Transverse colon (tissue), 4 donors: Measurements from ENCODE around the gene CDK4. TPM values are rescaled to one million over a fixed set of nuclear protein-coding genes. Genes with fewer than 3 reads are reported as not detected.
A peak's percentile ranks its signal among the peaks of the same experiment; 100 is the strongest.

ENCODE experiments used
- DNase-seq: peaks from one replicate; pipeline ENCODE4 v3.0.0-alpha.2; 2019
- H3K27ac ChIP-seq, 4 donors: fragments of 200-600 bp; sonication (generic); 2 replicates each; pipeline ENCODE4 v1.5.1; 2016 to 2018; ENCODE audit warnings: inconsistent platforms in 4 of 4
- H3K27me3 ChIP-seq: fragments of 200-600 bp; sonication (generic); 2 replicates; pipeline ENCODE4 v1.5.1; 2017; ENCODE audit warnings: inconsistent platforms
- H3K36me3 ChIP-seq, 4 donors: fragments of 200-600 bp; sonication (generic); 2 replicates each; pipeline ENCODE4 v1.5.1; 2017 to 2019; ENCODE audit warnings: inconsistent platforms in 4 of 4
- H3K4me1 ChIP-seq, 4 donors: fragments of 200-600 bp; sonication (generic); 2 replicates each; pipeline ENCODE4 v1.5.1; 2017 to 2020; ENCODE audit warnings: inconsistent platforms in 4 of 4
- H3K4me3 ChIP-seq, 4 donors: fragments of 200-600 bp; sonication (generic); 1 replicate in 1 of 4; 2 replicates in 3 of 4; pipeline versions ENCODE4 v1.5.1 to v1.6.1; 2017 to 2019; ENCODE audit warnings: inconsistent platforms in 4 of 4
- H3K9me3 ChIP-seq, 2 donors: fragments of 200-600 bp; sonication (generic); 2 replicates each; pipeline ENCODE4 v1.5.1; 2017 to 2019; ENCODE audit warnings: inconsistent platforms in 2 of 2
- EP300 ChIP-seq: sonication (generic); formaldehyde crosslinking; IDR thresholded peaks from one replicate; pipeline ENCODE4 v1.6.1; 2017; ENCODE audit warnings: antibody characterized with exemption, low read depth
- POLR2A ChIP-seq: fragments of 450-650 bp; IDR thresholded peaks from one replicate; pipeline ENCODE4 v1.6.1; 2016; ENCODE audit warnings: antibody characterized with exemption, mild to moderate bottlenecking, moderate library complexity
- POLR2AphosphoS5 ChIP-seq, 3 donors: sonication (generic); formaldehyde crosslinking; IDR thresholded peaks; one replicate each; pipeline ENCODE4 v1.6.1; 2016; ENCODE audit warnings: antibody characterized with exemption in 3 of 3
- WGBS, 2 donors: methylation state at CpG; one replicate each; pipeline ENCODE4 v1.1.5; 2018; ENCODE audit warnings: low coverage in 1 of 2; 5-methylcytosine and 5-hydroxymethylcytosine counted together
- in situ Hi-C, 4 donors: fragments of 200-750 bp; cut with MboI; loops; one replicate each; pipeline versions ENCODE4 v1.15.0 to v1.15.1; 2017; ENCODE audit warnings: low sequenced_read_pairs in 3 of 4, low pct_ligation_motif_present in 1 of 4, low pct_unique_long_range_greater_than_20kb in 1 of 4
- intact Hi-C: fragments of 100-400 bp; cut with DNase I; formaldehyde crosslinking; loops from one replicate; pipeline ENCODE4 v1.15.1; 2023; ENCODE audit warnings: low total_unique reads
- total RNA-seq, 4 donors: library from RNA; depleted of rRNA; stranded (reverse); fragments of >200 nt; gene quantifications; one replicate each; pipeline ENCODE4 v1.1.0, GENCODE V29; 2016
- TF ChIP-seq, protein P1 (sequence below), 5 experiments: fragments of 200-600 bp in 3 of 5; fragments of 450-650 bp in 2 of 5; sonication (generic) in 3 of 5; IDR thresholded peaks; 1 replicate in 2 of 5; 2 replicates in 3 of 5; pipeline ENCODE4 v1.5.1; 2016 to 2017; ENCODE audit warnings: antibody characterized with exemption in 5 of 5, inconsistent platforms in 3 of 5, mild to moderate bottlenecking in 2 of 5, moderate library complexity in 1 of 5

Gene CDK4
- total RNA-seq, 4 donors from 2014 or later = 20.9 to 194 (median 47.8) TPM

DNA sequence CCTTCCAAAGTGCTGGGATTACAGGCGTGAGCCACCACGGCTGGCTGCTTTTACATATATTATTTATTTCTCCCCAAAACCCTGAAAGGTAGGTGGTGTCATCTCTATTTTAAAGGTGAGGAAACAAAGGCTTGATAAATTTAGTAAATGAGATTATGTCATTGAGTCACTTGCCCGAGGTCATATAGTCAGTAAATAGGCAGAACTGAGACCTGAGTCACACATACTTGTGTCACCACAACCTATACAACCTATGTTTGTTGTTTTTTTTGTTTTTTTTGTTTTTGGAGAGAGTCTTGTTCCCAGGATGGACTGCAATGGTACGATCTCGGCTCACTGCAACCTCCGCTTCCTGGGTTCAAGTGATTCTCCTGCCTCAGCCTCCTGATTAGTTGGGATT is 43.2 kb upstream of the CDK4 start:
- 92% methylated on average over 4 to 6 of the region's 6 CpGs for WGBS, 2 donors
- in situ Hi-C loops (no loop called here), intact Hi-C loops (no loop called here)
- H3K27ac ChIP-seq = no peak overlapping the region
- no peaks in the 10 kb centered on the region for H3K27me3 ChIP-seq
- peaks cover 0 to 6% (median 0%) of the 10 kb centered on the region in 4 donors for H3K4me1 ChIP-seq
- H3K9me3 ChIP-seq = no peaks in the 10 kb centered on the region
- no peak for DNase-seq
- H3K4me3 ChIP-seq = no peak overlapping the region
- peaks cover 0 to 56% (median 27%) of the 10 kb centered on the region in 4 donors for H3K36me3 ChIP-seq
- TF ChIP-seq POLR2A (no peak), EP300 (no peak), POLR2AphosphoS5 (IDR thresholded peaks at IDR 0.05) (no peak)
- TF ChIP-seq, protein P1, sequence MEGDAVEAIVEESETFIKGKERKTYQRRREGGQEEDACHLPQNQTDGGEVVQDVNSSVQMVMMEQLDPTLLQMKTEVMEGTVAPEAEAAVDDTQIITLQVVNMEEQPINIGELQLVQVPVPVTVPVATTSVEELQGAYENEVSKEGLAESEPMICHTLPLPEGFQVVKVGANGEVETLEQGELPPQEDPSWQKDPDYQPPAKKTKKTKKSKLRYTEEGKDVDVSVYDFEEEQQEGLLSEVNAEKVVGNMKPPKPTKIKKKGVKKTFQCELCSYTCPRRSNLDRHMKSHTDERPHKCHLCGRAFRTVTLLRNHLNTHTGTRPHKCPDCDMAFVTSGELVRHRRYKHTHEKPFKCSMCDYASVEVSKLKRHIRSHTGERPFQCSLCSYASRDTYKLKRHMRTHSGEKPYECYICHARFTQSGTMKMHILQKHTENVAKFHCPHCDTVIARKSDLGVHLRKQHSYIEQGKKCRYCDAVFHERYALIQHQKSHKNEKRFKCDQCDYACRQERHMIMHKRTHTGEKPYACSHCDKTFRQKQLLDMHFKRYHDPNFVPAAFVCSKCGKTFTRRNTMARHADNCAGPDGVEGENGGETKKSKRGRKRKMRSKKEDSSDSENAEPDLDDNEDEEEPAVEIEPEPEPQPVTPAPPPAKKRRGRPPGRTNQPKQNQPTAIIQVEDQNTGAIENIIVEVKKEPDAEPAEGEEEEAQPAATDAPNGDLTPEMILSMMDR (IDR thresholded peaks at IDR 0.05) = no peak

DNA sequence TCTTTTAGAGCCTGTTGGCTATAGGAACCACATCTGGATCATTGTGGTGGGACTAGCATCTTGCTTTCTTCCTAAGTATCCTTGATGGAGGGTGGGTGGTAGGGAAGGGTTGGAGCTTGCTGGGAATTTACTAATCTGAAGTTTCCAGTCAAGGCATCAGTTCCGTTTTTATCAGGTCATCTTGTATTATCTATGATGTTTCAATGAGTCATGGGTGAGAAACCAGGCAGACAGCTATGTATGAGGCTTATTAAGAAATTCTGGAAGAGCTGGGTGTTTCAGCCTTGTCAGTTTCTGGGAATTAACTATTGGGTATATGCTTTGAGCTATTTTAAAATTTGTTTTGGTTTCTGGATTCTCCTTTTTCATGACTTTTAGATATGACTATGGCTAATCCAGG is 41.8 kb upstream of the CDK4 start:
- in situ Hi-C loops = no loop called here
- 29 to 53% methylated on average over 1 of the region's 1 CpG for WGBS, 2 donors
- no peaks in the 10 kb centered on the region for H3K27me3 ChIP-seq
- no peaks in the 10 kb centered on the region for H3K9me3 ChIP-seq
- intact Hi-C loops = no loop called here
- H3K27ac ChIP-seq = no peak overlapping the region
- DNase-seq = no peak
- peaks cover 0 to 6% (median 0%) of the 10 kb centered on the region in 4 donors for H3K4me1 ChIP-seq
- H3K36me3 ChIP-seq = peaks cover 0 to 53% (median 21%) of the 10 kb centered on the region in 4 donors
- no peak for TF ChIP-seq POLR2AphosphoS5 (IDR thresholded peaks at IDR 0.05)
- TF ChIP-seq, protein P1 (IDR thresholded peaks at IDR 0.05) = no peak
- no peak for TF ChIP-seq EP300
- no peak for TF ChIP-seq POLR2A
- no peak overlapping the region for H3K4me3 ChIP-seq

DNA sequence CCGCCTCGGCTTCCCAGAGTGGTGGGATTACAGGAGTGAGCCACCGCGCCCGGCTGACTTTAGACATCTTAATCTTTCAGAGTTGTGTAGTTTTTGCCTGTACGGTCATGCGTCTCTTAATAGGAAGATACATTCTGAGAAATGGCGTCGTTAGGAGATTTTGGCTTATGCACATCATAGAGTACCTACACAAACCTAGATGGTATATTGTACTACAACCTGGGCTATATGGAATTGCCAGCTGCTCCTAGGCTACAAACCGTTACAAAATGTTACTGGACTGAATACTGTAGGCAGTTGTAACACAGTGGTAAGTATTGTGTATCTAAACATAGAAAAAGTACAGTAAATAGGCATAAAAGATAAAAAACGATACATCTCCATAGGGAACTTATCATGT is 31.8 kb upstream of the CDK4 start:
- H3K36me3 ChIP-seq = peaks cover 0 to 23% (median 10%) of the 10 kb centered on the region in 4 donors
- H3K4me1 ChIP-seq = peaks cover 11 to 21% (median 14%) of the 10 kb centered on the region in 4 donors
- H3K27ac ChIP-seq = no peak overlapping the region
- in situ Hi-C loops (no loop called here), intact Hi-C loops (no loop called here)
- H3K4me3 ChIP-seq = no peak overlapping the region
- no peaks in the 10 kb centered on the region for H3K9me3 ChIP-seq
- DNase-seq = no peak
- no peaks in the 10 kb centered on the region for H3K27me3 ChIP-seq
- TF ChIP-seq, protein P1 (IDR thresholded peaks at IDR 0.05) = no peak
- TF ChIP-seq POLR2AphosphoS5 (IDR thresholded peaks at IDR 0.05) (no peak), POLR2A (no peak)
- 87 to 91% methylated on average over 7 to 11 of the region's 11 CpGs for WGBS, 2 donors

DNA sequence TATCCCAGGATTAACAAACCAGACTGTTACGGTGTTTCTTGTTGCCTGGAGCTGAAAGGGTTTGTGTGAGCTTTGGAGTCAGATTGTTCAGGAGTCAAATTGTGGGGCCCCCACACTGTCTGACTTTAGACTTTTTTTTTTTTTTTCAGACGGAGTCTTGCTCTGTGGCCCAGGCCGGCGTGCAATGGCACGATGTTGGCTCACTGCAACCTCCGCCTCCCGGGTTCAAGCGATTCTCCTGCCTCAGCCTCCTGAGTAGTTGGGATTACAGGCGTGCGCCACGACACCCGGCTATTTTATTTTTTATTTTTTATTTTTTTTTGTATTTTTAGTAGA is 31.3 kb upstream of the CDK4 start:
- Histone ChIP-seq H3K9me3 (no peaks in the 10 kb centered on the region), H3K27ac (peak overlapping the region in 2 of 4 donors; percentile 78 to 80), H3K27me3 (no peaks in the 10 kb centered on the region), H3K4me1 (peaks cover 11 to 21% (median 14%) of the 10 kb centered on the region in 4 donors), H3K36me3 (peaks cover 0 to 23% (median 10%) of the 10 kb centered on the region in 4 donors), H3K4me3 (peak overlapping the region; percentile 77 to 98 (median 87))
- TF ChIP-seq POLR2A = no peak
- TF ChIP-seq EP300 = no peak
- TF ChIP-seq POLR2AphosphoS5 (IDR thresholded peaks at IDR 0.05) = no peak
- TF ChIP-seq, protein P1 (IDR thresholded peaks at IDR 0.05) = no peak
- intact Hi-C loops = no loop called here
- 87 to 89% methylated on average over 11 to 12 of the region's 12 CpGs for WGBS, 2 donors
- in situ Hi-C loops = no loop called here
- DNase-seq = no peak
